GM23248 (cell line): ENCODE data around the gene UCN2. TPM values are rescaled to one million over a fixed set of nuclear protein-coding genes. Genes with fewer than 3 reads are reported as not detected.

Source experiments
- DNase-seq: peaks from one replicate; pipeline ENCODE4 v3.0.0-alpha.2; 2015
- H2AFZ ChIP-seq: fragments of 200-600 bp; sonication (generic); 2 replicates; pipeline ENCODE4 v1.6.1; 2016; ENCODE audit warnings: antibody characterized with exemption
- H3F3A ChIP-seq: fragments of 200-600 bp; sonication (generic); 2 replicates; pipeline ENCODE4 v1.6.1; 2016; ENCODE audit warnings: mild to moderate bottlenecking, antibody characterized with exemption, mixed run types; ENCODE audit not compliant: insufficient read depth
- H3K27ac ChIP-seq: fragments of 200-600 bp; sonication (generic); 2 replicates; pipeline ENCODE4 v1.5.1; 2016; ENCODE audit warnings: mild to moderate bottlenecking
- H3K27me3 ChIP-seq: fragments of 200-600 bp; sonication (generic); replicated peaks from 2 replicates; pipeline ENCODE4 v1.6.1; 2016; ENCODE audit warnings: mild to moderate bottlenecking; ENCODE audit not compliant: insufficient read depth
- H3K36me3 ChIP-seq: fragments of 200-600 bp; sonication (generic); 2 replicates; pipeline ENCODE4 v1.6.1; 2016; ENCODE audit warnings: low read depth, mild to moderate bottlenecking
- H3K4me1 ChIP-seq: fragments of 200-600 bp; sonication (generic); 2 replicates; pipeline ENCODE4 v1.6.1; 2016; ENCODE audit warnings: mild to moderate bottlenecking; ENCODE audit not compliant: insufficient read depth
- H3K4me2 ChIP-seq: fragments of 200-600 bp; sonication (generic); one replicate; pipeline ENCODE4 v1.6.1; 2016; ENCODE audit warnings: mild to moderate bottlenecking; ENCODE audit not compliant: unreplicated experiment
- H3K4me3 ChIP-seq: fragments of 200-600 bp; sonication (generic); 2 replicates; pipeline ENCODE4 v1.5.1; 2016; ENCODE audit warnings: mild to moderate bottlenecking
- H3K79me2 ChIP-seq: fragments of 200-600 bp; sonication (generic); 2 replicates; pipeline ENCODE4 v1.6.1; 2016; ENCODE audit warnings: mild to moderate bottlenecking; ENCODE audit not compliant: insufficient read depth
- H3K9ac ChIP-seq: fragments of 200-600 bp; sonication (generic); 2 replicates; pipeline ENCODE4 v1.6.1; 2016; ENCODE audit warnings: mild to moderate bottlenecking
- H3K9me2 ChIP-seq: fragments of 200-600 bp; sonication (generic); 2 replicates; pipeline ENCODE4 v1.6.1; 2016; ENCODE audit warnings: mixed run types, mild to moderate bottlenecking, moderate library complexity; ENCODE audit not compliant: insufficient read depth
- H3K9me3 ChIP-seq: fragments of 200-600 bp; sonication (generic); one replicate; pipeline ENCODE4 v1.6.1; 2017; ENCODE audit warnings: low read depth
- H4K20me1 ChIP-seq: fragments of 200-600 bp; sonication (generic); 2 replicates; pipeline ENCODE4 v1.6.0; 2016; ENCODE audit not compliant: insufficient read depth
- EZH2 ChIP-seq: fragments of 200-600 bp; sonication (generic); IDR thresholded peaks from 2 replicates; pipeline ENCODE4 v1.6.1; 2018; ENCODE audit warnings: antibody characterized with exemption, mild to moderate bottlenecking; ENCODE audit not compliant: insufficient read depth, poor library complexity, severe bottlenecking
- EZH2phosphoT487 ChIP-seq: fragments of 200-600 bp; sonication (generic); IDR thresholded peaks from 2 replicates; pipeline ENCODE4 v1.6.1; 2018; ENCODE audit warnings: antibody characterized with exemption, moderate library complexity, mild to moderate bottlenecking, low read depth; ENCODE audit not compliant: insufficient read depth
- WGBS, 2 experiments: methylation state at CpG; one replicate each; pipeline ENCODE4 v1.1.6; 2015 to 2017; ENCODE audit warnings: low lambda C conversion rate in 2 of 2, low coverage in 1 of 2; ENCODE audit errors: missing lambda C conversion rate in 2 of 2; 5-methylcytosine and 5-hydroxymethylcytosine counted together
- in situ Hi-C: fragments of 300-500 bp; cut with MboI; formaldehyde crosslinking; loops from 2 replicates; pipeline ENCODE4 v1.15.0; 2020
- polyA plus RNA-seq: library from polyadenylated mRNA; unstranded; fragments of >200 nt; fragmentation: Nextera tagmentation; extraction: Ambion mirVana; gene quantifications from 2 replicates; pipeline ENCODE4 v1.2.1, GENCODE V29; 2016
- total RNA-seq: library from RNA; depleted of rRNA; stranded (reverse); fragments of >200 nt; shearing (Covaris generic); gene quantifications from 2 replicates; pipeline ENCODE4 v1.2.3, GENCODE V29; 2014; rRNA removed

The UCN2 gene
- 0.25 and 0.86 TPM in 2 replicates for total RNA-seq
- polyA plus RNA-seq = 0.25 and 0.45 TPM in 2 replicates

DNA sequence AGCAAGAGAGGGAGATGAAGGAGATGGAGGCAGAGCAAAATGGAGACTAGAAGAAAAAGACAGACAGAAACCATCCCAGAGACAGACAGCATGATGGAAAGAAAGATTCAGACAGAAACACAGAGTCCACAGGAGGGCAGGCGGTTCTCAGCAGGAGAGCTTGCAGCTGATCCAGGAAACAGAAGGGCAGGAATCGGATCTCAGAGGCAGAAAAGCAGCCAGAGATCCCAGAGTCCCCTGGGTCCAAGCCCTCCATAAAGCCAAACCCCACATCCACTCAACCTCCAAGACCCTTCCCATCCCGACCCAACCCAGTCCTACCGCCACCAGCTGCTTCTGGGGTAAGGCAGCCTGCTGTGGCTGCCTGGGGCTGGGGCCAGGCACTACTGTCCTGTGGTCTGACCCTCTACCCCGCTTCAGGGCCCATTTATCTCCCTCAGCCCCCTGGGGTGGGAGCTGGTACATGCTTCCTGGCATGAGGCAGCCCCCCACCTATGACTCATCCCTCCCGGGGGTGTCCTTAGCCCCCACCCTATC is at the start of gene UCN2:
TSS of gene UCN2 (minus strand) at position 400 of the 537 bp plus-strand sequence. CDS start 657 bp downstream, outside the sequence.
- Histone ChIP-seq H3K9ac (peak within 1 kb of the TSS; percentile 75), H4K20me1 (no peaks in the 10 kb centered on the region), H3K79me2 (no peaks in the 10 kb centered on the region), H3K27ac (peak within 1 kb of the TSS; percentile 85), H3K4me1 (peaks cover 51% of the 10 kb centered on the region), H3K4me2 (peak within 1 kb of the TSS; percentile 44), H3K27me3 (no peaks in the 10 kb centered on the region), H2AFZ (peak within 1 kb of the TSS; percentile 33), H3K9me3 (no peaks in the 10 kb centered on the region), H3K4me3 (no peak within 1 kb of the TSS), H3K36me3 (no peaks in the 10 kb centered on the region), H3K9me2 (no peaks in the 10 kb centered on the region), H3F3A (peaks cover 8% of the 10 kb centered on the region)
- in situ Hi-C loops = no loop called here
- no peak for TF ChIP-seq EZH2
- no peak for TF ChIP-seq EZH2phosphoT487
- WGBS, 2 experiments = 46 to 66% methylated on average over 6 of the region's 6 CpGs
- peak; percentile 67 for DNase-seq

DNA sequence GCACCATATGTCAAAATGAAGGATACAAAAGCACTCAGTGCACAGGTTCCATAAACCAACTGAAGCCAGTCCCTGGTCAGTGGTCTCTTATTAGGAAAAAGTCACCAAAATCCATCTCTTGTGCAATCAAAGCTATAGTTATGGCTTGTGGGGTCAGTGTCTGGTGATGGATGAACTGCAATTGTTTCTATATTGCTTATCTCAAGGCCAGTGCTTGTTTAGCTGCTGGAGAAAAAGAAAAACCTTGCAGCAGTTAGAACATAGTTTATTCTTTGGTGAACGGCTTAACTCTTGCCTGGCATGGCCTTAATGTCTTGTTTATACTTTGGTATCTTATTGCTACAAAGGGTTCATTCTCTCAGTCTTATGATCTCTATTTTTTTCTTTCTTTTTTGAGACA is 48.7 kb upstream of the UCN2 start:
- in situ Hi-C loops = no loop called here
- H3K27ac ChIP-seq = no peak overlapping the region
- H3K9me2 ChIP-seq = no peaks in the 10 kb centered on the region
- H4K20me1 ChIP-seq = no peaks in the 10 kb centered on the region
- no peaks in the 10 kb centered on the region for H3K9me3 ChIP-seq
- H3K27me3 ChIP-seq = no peaks in the 10 kb centered on the region
- H3K4me1 ChIP-seq = peaks cover 21% of the 10 kb centered on the region
- no peak overlapping the region for H3K4me2 ChIP-seq
- H3F3A ChIP-seq = peaks cover 6% of the 10 kb centered on the region
- H2AFZ ChIP-seq = no peak overlapping the region
- no peak overlapping the region for H3K9ac ChIP-seq
- 58 to 68% methylated on average over 1 of the region's 1 CpG for WGBS, 2 experiments
- H3K79me2 ChIP-seq = peaks cover 21% of the 10 kb centered on the region
- TF ChIP-seq EZH2phosphoT487 (no peak), EZH2 (no peak)
- H3K36me3 ChIP-seq = no peaks in the 10 kb centered on the region
- DNase-seq = no peak
- no peak overlapping the region for H3K4me3 ChIP-seq

DNA sequence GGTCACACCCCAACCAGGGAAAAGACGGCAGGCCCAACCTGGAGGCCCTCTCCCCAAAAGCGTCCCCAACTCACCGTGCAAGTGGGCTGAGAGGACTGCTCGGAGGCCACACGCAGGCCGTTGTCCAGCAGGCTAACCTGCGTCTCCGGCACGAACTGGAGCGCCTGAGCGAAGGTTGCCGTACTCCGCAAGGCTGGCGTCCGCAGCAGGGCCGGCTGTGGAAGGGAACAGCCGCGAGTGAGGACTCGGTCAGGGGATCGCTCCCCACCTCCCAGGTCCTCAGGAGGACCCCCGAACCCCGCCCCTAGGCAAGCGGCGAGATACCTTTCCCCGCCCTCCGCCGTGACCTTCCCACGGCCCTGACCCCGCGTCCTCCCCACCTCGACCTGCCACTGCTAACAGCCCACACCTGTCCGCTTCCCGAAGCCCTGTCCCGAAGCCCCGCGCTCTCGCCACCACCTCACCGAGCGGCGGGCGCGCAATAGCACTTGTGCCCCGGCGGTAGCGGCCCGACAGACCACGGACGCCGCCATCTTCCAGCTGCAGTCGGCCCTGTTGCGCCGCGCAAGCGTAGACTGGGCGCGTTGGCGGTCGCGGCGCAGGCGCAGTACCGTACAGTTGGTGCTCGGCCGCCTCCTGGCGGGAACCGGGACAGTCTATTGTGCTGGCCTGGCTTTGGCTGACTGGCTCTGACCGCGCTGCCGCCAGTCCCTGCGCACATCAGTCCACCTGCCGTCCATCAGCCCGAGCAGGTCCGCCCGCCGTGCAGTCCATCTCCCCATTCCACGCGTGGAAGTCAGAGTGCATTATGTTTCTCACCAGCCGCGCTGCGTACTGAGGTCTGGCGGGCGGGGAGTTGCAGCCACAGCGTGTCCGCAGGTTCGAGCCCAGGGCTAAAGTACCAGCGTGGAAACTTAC is 45.8 kb upstream of the UCN2 start, which contains the start of gene UQCRC1:
TSS of gene UQCRC1 (minus strand) at position 559 of the 918 bp plus-strand sequence. CDS start at position 533, 26 bp downstream.
- peaks cover 41% of the 10 kb centered on the region for H3K79me2 ChIP-seq
- H3K4me3 ChIP-seq = peak within 1 kb of the TSS; percentile 80
- peak within 1 kb of the TSS; percentile 88 for H3K9ac ChIP-seq
- peak within 1 kb of the TSS; percentile 84 for H2AFZ ChIP-seq
- in situ Hi-C loops = no loop called here
- H3F3A ChIP-seq = peaks cover 6% of the 10 kb centered on the region
- peaks cover 15% of the 10 kb centered on the region for H3K4me1 ChIP-seq
- H3K9me2 ChIP-seq = no peaks in the 10 kb centered on the region
- H3K9me3 ChIP-seq = no peaks in the 10 kb centered on the region
- no peaks in the 10 kb centered on the region for H3K27me3 ChIP-seq
- peak within 1 kb of the TSS; percentile 32 for H3K27ac ChIP-seq
- TF ChIP-seq EZH2 = no peak
- no peak for TF ChIP-seq EZH2phosphoT487
- no peaks in the 10 kb centered on the region for H4K20me1 ChIP-seq
- peak within 1 kb of the TSS; percentile 83 for H3K4me2 ChIP-seq
- peak; percentile 98 for DNase-seq
- WGBS, 2 experiments = 3 to 4% methylated on average over 74 of the region's 86 CpGs
- 0 out of 2 replicates have a peak, but pooled peaks cover 15% of the 10 kb centered on the region for H3K36me3 ChIP-seq

GRCh38 chr3:48607519-48607918 is 43.9 kb upstream of the UCN2 start:
- WGBS, 2 experiments = 93 to 98% methylated on average over 5 of the region's 5 CpGs
- Histone ChIP-seq H3K36me3 (peaks cover 15% of the 10 kb centered on the region; the same call in 1 of the 2 replicates), H3K4me1 (peaks cover 7% of the 10 kb centered on the region), H3K9ac (no peak overlapping the region), H2AFZ (no peak overlapping the region), H3K27ac (no peak overlapping the region), H3F3A (peaks cover 4% of the 10 kb centered on the region; the same call in 1 of the 2 replicates), H3K79me2 (peaks cover 41% of the 10 kb centered on the region), H3K9me2 (no peaks in the 10 kb centered on the region), H3K4me2 (no peak overlapping the region), H3K27me3 (no peaks in the 10 kb centered on the region), H3K4me3 (no peak overlapping the region), H3K9me3 (no peaks in the 10 kb centered on the region), H4K20me1 (no peaks in the 10 kb centered on the region)
- no peak for TF ChIP-seq EZH2
- no peak for TF ChIP-seq EZH2phosphoT487
- DNase-seq = peak; percentile 52
- in situ Hi-C loops = no loop called here
